SK-MEL-5 (cell line): ENCODE results near the gene AHSP. TPM values are rescaled to one million over a fixed set of nuclear protein-coding genes. Genes with fewer than 3 reads are reported as not detected.
"Not testable (repeated sequence)": the region's sequence is repeated elsewhere in the genome, so short reads cannot be mapped to it uniquely, and the experiment has no call there.

ENCODE experiments used
- DNase-seq: peaks from one replicate; pipeline ENCODE4 v3.0.0-alpha.2; 2016; ENCODE audit warnings: low read depth, low spot score
- in situ Hi-C: cut with HindIII; loops from 2 replicates; pipeline ENCODE4 v1.10.0; 2016; ENCODE audit warnings: low sequenced_read_pairs, high pct_unique_total_duplicates, low pct_unique_long_range_greater_than_20kb
- total RNA-seq: library from RNA; depleted of rRNA; stranded (reverse); fragments of >200 nt; shearing (Covaris generic); gene quantifications from 2 replicates; pipeline ENCODE4 v1.2.3, GENCODE V29; 2014

The AHSP gene
- total RNA-seq, 1 experiment from 2014 or later = not detected

DNA sequence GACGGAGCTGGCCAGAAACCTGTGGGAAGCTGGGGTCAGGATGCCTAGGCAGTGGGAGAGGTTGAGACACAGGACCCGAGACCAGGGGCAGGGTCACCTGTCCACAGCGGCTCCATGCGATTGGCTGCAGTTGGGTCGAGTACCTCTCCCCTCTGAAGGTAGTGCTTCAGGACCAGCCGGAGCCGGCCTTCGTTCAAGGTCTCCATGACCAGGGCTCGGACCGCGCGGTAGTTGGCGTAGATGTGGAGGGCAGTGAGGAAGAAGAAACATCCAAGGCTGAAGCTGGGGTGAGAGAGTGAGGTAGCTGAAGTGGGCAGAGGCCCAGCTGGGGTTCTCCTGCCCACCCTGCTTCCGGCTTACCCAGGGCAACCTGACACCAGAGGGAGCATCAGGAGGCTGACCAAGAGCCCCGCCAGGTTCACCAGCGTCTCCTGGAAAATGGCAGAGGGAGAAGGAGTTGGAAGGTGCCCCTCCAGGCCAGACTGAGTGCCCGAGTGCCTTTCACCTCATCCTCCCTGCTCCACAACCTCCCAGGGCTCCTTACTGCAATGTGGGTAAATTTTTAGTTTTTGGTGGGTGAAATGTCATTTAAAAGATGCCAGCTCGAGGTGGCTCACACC lies 34.1 kb upstream of the AHSP start:
- DNase-seq = no peak
- in situ Hi-C loops = no loop called here

DNA sequence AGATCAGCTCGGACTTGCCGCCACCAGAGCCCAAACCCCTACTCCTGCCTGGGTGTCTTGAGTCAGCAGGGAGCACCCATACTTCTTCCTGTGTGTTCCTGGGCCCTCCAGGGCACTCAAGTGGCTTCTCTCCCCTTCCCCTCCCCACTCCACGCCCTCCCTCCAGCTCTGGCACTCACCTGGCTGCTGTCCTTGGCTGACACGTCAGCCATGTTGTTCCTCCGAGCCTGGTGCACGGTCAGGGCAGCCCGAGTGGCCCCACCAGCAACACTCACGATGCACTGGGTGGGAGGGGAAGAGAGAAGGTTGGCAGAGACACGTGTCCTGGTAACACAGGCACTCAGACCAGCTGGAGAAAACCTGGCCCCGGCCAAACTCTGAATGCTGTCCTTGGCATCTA lies 31.0 kb upstream of the AHSP start:
- DNase-seq = no peak

DNA sequence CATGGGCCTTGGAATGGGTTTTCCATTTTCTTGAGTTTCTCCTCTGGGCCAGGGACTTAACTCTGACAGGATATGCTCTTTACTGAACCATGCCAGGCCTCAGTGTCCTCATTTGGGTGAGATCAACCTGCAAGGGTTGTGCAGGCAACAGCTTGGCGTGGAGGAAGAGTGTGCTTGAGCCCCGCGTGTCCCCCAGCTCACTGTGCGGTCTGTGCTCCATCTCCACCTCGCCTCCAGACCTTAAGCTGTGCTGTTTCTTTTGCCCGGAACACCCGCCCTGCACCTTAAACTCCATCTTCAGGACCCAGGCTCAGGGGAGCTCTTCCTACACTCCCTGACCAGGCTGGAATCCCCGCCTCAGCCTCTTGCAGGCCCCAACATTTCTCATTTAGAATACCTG lies 29.2 kb upstream of the AHSP start:
- in situ Hi-C loops = no loop called here
- no peak for DNase-seq

More for the DNA sequence above, 31.0 kb upstream of the AHSP start:
- in situ Hi-C loops = no loop called here

DNA sequence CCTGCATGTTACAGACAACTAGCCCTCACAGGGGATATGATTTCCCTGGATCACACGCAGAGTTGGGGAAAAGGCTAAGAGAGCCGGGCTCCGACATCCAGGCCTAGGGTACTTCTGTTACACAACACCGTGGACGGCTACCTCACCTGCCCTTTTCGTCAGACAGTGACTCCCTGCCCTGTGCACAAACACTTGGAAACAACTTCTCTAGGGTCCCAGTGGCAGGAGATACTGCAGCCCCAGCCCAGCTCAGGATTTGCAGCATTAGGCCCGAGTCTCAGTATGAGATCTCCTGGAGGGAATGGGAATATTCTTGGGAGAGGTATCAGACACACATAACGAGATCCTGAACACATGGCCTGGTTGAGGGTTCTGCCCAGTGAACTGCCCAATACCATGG lies 27.8 kb upstream of the AHSP start:
- in situ Hi-C loops = no loop called here
- no peak for DNase-seq

DNA sequence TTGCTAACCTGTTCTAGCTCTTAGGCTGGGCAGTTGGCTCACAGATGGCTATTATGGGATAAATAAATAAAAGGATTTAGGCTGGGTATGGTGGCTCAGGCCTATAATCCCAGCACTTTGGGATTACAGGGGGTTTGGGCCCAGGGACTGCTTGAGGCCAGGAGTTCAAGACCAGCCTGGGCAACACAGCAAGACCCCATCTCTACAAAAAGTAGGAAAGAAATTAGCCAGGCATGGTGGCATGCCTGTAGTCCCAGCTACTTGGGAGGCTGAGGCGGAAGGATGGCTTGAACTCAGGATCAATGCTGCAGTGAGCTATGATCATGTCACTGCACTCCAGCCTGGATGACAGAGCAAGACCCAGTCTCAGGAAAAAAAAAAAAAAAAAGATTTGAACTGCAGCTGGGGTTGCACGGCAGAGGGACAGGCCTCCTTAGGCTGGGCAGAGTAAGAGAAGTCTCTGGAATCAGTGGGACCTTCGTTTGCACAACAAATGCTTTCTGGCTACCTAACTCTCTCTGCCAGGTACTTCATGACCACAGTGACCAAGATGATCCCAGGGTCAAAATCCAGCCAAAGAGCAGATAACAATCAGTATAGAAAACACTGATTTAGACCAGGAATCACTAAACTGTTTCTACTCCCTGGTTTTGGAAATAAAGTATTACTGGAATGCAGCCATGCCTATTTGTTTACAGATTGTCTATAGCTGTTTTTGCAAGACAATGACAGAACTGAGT lies 26.3 kb upstream of the AHSP start:
- DNase-seq = no peak
- in situ Hi-C loops = no loop called here

DNA sequence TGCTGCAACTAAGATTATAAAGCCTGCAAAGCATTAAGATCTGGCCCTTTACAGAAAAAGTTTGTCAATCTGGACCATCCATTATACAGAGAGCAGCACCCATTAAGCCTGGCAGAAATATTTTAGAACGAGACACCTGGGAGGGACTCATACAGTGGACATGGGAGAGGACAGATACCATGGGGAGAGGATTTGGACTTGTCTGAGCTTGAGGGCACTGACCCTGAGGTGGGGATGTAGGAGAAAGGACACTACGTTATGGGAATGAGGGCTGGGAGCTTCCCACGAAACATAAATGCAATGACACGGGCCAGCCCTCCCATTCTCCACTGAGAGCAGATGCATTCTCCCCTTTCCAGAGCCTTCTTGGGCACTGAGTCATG lies 25.7 kb upstream of the AHSP start:
- DNase-seq = no peak
- in situ Hi-C loops = no loop called here

DNA sequence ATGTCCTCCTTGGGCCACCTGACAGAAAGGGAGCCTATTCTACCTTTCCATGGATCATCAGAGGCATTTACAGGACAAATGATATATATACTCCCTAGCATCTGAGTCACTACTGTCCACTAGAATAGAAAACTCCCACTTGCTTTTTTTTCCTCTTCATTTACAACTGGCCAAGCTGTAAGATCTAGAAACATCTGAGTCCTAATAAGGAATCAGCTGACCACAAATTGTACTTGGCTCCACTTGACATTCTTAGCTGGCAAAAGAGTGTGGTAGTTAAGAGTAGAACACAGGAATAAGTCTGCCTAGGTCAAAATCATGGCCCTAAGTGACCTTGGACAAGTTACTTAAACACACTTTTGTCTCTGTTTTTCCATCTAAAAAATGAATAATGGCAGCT lies 24.7 kb upstream of the AHSP start:
- in situ Hi-C loops = no loop called here
- no peak for DNase-seq

DNA sequence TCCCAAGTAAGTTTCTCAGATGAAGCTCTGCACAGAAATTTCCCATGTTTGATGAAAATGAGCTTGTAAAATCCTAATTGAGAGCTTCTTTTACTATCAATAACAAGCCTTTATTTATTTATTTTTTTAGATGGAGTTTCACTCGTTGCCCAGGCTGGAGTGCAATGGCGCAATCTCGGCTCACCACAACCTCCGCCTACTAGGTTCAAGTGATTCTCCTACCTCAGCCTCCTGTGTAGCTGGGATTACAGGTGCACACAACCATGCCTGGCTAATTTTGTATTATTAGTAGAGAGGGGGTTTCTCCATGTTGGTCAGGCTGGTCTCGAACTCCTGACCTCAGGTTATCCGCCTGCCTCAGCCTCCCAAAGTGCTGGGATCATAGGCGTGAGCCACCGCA lies 24.1 kb upstream of the AHSP start:
- DNase-seq, in situ Hi-C loops: not testable (repeated sequence)

DNA sequence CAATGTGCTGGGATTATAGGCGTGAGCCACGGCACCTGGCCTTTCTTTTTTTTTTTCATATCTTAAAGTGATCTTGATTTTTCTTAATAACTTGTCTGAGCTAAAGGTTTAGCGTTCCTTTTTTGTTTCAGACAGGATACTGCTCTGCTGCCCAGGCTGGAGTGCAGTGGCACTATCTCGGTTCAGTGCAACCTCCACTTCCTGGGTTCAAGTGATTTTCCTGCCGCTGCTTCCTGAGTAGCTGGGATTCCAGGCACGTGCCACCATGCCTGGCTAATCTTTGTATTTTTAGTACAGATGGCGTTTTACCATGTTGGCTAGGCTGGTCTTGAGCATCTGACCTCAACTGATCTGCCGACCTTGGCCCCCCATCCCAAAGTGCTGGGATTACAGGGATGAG lies 23.5 kb upstream of the AHSP start:
- in situ Hi-C loops = no loop called here
- DNase-seq = no peak

DNA sequence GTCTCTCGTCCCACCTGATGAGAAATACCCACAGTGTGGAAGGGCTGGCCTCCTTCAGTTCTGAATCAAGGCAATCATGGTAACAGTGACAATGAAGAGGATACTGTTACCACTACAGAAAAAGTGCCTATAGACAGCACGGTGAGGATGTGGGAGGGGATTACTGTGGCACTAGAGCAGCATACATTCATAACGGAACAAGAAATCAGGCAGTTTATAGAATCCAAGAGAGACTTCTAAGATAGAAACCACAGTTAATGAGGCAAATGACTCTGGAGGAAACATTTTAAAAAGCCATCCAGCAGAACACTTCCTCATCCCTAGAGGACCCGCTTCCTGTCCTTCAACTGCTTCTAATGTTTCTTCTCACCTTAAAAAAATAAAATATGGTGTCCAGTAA lies 22.2 kb upstream of the AHSP start:
- in situ Hi-C loops = no loop called here
- no peak for DNase-seq

DNA sequence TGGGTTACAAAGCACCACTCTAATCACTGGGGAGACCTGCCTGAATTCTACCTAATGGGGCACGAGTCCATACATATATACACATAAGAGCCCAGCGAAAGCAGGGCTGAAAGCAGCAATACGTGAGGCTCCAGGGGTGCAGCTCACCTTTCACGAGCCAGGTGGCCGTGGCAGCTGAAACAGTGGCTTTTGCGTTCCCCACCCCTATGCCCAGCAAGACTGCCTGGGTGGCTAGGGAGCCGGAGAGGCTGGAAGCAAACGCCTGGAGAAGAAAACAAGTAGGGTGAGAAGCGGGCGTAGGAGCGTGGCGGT lies 20.1 kb upstream of the AHSP start:
- in situ Hi-C loops = no loop called here
- no peak for DNase-seq

DNA sequence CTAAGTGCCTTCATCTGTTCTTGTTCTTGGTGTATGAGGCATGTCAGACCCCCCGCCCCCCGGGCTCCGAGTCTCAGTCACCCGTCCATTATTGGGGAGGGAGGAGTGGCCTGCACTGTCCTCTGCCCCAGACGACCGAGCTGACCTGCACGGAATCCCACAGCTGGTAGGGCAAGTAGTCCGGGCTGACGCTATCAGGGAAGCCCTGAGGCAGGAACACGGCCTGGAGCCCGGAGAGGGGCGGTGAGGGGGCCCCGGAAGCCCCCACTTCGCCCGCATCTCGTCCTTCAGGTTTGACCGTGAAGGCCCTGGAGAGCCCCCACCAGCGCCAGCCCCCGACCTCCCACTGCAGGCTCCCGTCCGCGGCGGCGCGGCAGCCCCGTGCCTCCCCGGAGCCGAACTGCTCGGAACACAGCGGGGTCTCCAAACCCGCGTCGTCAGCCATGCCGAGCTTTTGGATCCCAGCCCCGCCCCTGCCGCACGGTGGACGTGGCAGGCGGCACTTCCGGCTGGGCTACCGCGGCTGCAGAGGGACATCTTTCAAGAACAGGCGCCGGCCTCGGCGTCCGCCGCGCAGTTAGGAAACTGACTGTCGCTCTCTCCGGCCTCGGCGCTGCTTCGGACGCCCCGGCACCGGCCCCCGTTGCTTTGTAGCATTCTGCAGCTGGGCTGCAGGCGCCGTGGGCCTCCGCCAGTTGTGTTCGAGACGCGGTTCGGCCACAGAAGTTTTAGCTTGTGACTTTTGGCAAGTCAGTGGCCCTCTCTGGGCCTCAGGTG lies 19.6 kb upstream of the AHSP start, which contains the start of gene RUSF1:
RUSF1 (minus strand) TSS at position 463 of the 777 bp plus-strand sequence; CDS start at position 445, 18 bp downstream.
- in situ Hi-C loops = no loop called here
- DNase-seq = peak; percentile 84

DNA sequence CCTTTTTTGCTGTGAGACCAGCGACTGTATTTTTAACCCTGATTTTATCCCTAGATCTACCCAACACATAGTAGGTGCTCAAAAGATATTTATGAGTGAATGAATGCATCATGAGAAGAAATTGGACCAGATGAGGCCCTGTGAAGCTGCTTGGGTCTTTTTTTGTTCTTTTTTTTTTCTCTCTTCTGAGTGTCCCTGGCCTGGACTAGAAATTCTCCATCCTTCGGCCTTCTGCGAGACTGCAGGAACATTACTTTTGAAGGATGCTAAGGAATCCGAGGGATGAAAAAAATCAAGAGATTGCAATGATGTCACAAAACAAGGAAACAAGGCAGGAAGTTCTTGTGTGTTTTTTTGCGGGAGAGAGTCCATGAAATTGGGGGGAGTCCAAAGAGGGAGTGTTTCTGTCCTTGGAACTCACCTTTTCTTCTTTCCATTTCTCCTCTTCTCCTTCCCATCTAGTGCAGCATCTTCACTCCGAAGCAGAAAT lies 18.9 kb upstream of the AHSP start:
- in situ Hi-C loops = no loop called here
- DNase-seq = peak; percentile 7

DNA sequence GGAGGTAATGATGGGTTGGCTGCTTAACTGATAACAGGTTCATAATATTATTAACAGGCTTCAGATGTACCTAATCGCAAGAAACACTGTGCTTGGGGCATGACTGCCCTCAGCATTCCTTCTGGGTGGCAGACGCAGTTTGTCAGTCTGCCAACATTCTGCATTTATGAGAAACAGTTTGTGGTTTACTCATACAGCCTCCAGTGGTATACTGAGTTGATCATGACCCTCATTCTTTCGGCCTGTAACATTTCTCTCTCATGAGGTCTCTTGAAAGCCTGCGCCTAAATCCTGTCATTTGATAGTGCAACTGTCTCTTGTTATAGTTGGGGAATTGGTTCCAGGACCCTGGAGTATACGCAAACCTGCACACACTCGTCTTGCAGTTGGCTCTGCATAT lies 14.6 kb upstream of the AHSP start:
- DNase-seq = peak; percentile 59
- in situ Hi-C loops = no loop called here

DNA sequence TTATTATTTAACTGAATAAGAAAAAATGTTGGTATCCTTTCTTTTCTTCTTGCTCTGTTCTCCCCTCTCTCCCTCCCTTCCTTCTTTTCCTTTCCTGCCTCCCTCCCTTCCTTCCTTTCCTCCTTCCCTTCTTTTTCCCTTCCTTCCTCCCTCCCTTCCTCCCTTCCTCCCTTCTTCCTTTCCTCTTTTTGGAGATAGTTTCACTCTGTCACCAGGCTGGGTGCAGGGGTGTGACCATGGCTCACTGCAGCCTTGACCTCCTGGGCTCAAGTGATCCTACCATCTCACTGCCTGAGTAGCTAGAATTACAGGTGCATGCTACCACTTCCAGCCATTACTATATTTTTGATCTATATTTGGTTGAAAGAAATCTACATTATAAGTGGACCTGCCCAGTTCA lies 13.8 kb upstream of the AHSP start:
- no peak for DNase-seq
- in situ Hi-C loops = no loop called here

DNA sequence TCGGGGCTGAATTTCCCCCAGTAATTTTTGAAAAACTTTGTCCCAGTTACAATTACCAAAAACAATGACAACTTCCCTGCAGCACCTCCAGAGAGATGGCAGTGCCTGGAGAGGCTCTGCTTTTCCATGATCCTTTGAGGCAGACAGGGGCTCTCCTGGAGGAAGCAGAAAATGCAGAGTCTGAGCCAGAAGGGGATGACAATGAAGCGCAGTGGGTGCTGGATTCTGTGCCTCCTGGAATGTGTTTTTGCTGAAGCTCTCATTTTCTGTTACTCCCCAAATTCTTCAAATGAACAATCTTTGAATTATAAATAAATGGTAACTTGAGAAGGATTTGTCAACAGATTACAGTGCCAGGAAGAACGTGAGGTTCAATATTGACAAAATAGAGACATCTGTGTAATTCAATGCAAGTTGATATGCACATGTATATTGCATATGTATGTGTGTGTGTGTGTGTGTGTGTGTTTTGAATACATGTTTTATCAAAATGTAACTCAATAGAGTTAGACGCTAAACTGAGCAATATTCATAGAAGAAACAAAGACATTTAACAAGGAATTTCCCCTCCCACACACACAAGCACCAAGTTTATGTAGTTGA lies 9.8 kb upstream of the AHSP start:
- DNase-seq = no peak
- in situ Hi-C loops = no loop called here

DNA sequence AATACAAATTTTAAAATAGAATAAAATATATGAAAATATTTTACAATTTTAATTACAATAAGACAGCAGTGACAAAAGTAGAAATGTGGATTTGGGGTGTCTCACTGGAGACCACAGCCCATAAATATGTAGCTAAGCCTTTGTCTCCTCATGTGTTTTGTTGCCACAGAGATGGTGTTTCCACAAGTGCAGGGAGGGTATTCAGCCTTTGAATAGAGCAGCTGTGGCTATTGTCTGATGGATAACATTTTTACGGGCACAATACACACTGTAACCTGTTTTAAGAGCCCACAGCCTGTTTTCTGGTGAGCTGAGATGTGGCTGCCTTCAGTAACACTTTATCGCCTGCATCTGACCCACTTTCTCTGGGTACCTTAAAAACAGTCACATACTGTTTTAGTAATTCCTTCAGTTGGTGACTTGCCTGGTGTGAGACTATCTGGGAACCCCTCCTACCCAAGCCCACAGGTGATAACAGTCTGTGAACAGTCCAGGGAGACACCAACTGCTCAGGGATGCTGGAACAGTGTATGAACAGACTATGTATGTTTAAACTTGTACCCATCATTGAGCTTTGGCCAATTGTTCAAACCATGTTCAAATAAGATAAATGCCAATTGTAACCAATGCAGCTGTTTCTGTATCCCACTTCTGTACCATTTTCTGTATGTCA lies 7.8 kb upstream of the AHSP start:
- in situ Hi-C loops = no loop called here

DNA sequence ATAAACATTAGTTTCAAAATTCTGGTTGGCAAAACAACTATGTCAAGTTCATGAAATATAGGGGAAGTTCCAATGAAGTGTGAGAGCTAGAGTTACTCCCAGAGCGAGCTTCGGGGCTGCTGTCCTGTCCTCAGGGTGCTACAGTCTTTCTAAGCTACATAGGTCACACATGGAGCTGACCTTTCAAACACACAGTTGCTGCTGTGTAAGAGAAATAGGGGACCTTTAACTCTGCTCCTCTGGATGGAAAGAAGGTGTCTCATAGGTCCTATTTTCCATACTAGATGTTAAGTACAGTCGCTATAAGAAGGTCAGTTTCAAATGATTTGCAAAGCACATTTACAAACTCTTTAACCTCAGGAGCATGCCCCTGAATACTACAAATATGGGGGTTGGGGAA lies 6.3 kb upstream of the AHSP start:
- in situ Hi-C loops = no loop called here
- DNase-seq = no peak

More for the DNA sequence above, 7.8 kb upstream of the AHSP start:
- DNase-seq = no peak
